SH-SY5Y (cell line): ENCODE data around the gene SNX9.

Source experiments
- GATA2 ChIP-seq: IDR thresholded peaks from 2 replicates; pipeline ENCODE4 v1.6.1; 2011; ENCODE audit warnings: mild to moderate bottlenecking, low read depth, low read length
- GATA3 ChIP-seq: IDR thresholded peaks from 2 replicates; pipeline ENCODE4 v1.6.1; 2011; ENCODE audit warnings: low read depth, mild to moderate bottlenecking, low read length, moderate library complexity

Gene SNX9

GRCh38 chr6:157982563-157983405 is 159.7 kb downstream of the SNX9 start:
- no peak for TF ChIP-seq GATA3
- no peak for TF ChIP-seq GATA2

DNA sequence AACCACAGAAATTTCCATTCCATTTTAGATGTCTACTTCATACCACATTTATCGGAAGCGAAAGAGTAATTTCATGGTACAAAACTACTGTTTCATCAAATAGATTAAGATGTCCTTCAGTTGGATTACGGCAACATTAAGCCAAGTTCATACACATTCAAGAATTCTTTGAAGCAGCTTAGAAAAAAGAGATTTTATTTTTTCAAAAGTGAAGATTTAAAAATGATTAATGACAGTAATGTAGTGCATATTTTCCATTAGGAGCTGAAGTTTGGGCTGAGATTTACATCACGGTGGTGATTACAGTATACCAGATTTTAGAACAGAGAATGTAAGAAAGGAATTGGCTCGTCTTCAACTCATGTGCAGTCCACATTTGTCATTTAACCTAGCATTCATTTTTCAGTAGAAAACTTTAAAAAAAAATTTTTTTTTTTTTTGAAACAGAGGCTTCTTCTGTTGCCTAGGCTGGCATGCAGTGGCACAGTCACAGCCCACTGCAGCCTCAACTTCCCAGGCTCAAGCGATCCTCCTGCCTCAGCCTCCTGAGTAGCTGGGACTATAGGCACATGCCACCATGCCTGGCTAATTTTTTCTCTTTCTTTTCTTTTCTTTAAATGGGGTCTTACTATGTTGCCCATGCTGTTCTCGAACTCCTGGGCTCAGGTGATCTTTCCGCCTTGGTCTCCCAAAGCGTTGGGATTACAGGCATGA is 160.5 kb downstream of the SNX9 start:
- TF ChIP-seq GATA2 (no peak), GATA3 (no peak)

GRCh38 chr6:157984128-157984527 is 161.1 kb downstream of the SNX9 start:
- TF ChIP-seq GATA2 = no peak

DNA sequence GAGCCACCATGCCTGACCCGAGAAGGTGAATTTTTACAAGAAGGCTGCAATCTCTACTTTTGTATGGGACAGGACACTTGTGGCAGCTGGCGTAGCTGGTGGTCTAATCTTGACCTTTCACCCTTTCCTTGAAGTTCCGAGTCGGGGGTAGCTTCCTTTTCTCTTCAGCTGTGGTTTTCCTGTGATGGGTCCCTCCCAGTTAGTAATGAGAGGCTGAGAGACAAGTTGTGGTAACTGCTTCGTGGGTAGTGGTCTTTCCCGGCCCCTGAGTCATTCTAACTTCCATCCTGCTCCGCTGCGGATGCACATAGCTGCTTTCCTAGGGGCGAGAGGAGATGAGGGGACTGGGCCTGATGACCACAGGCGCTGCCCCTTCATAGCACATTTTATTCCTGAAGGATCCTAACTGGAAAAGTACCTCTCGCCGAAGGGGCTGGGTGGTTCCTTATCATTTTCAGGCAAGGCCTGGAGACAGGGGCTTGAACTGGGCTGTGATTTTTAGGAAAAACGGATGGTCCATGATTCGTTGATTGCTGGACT is 161.7 kb downstream of the SNX9 start:
- TF ChIP-seq GATA3 = no peak

DNA sequence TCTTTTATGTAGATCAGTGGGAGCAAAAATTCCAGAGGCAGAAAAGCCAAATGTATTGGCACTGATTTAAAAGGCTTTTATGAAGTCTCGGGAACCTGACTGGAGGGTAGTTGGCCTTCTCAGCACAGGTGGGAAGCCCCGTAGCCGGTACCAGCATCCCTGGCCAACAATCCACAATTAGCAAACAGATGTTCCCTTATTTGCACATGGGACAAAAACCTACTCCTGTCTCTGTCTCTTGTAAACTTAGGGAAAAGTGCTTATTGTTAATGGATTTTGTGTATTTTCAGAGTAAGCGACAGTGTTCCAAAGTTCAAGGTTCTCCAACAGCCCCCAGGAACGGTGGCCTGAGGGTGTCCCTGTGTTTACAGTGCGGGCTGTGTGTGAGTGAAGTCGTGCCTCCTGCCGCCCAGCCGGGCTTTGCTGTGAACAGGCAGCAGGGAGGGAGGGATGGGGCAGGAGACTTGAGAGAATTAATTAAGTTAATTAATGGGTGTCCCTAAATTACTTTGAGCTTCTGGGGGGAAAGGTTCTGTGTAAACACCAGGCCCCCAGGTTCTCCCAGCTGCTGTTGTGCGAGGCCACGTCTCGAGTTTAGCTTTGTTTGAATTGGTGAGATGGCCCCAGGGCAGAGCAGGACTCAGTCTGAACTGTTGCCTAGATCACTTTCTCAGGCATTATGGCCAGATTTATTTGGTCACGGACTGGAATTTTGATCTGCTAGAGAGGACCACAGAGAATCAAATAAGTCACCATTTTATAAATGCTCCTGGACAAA is 162.5 kb downstream of the SNX9 start:
- TF ChIP-seq GATA3 = no peak
- TF ChIP-seq GATA2 = no peak

- TF ChIP-seq GATA3 (no peak), GATA2 (no peak)
Observed at GRCh38 chr6:157987788-157988699, 165.0 kb downstream of the SNX9 start.

DNA sequence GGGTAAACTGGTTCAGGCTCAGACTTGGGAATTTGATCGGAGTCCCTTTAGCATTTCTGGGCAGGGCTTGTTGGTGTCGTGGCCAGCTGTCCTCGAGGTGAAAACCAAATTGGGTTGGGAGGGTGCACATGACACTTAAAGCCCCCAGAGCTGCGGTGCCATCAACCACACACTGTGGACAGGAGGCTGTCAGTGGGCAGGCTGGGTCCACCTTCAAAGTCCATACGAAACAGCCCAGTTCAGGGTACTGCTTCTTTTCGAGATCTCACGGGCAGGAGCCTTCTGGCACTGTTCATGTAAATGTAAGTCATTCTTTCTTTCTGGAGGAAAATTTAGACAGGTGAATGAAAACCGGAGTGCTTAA is 165.6 kb downstream of the SNX9 start:
- TF ChIP-seq GATA3 = no peak
- no peak for TF ChIP-seq GATA2

DNA sequence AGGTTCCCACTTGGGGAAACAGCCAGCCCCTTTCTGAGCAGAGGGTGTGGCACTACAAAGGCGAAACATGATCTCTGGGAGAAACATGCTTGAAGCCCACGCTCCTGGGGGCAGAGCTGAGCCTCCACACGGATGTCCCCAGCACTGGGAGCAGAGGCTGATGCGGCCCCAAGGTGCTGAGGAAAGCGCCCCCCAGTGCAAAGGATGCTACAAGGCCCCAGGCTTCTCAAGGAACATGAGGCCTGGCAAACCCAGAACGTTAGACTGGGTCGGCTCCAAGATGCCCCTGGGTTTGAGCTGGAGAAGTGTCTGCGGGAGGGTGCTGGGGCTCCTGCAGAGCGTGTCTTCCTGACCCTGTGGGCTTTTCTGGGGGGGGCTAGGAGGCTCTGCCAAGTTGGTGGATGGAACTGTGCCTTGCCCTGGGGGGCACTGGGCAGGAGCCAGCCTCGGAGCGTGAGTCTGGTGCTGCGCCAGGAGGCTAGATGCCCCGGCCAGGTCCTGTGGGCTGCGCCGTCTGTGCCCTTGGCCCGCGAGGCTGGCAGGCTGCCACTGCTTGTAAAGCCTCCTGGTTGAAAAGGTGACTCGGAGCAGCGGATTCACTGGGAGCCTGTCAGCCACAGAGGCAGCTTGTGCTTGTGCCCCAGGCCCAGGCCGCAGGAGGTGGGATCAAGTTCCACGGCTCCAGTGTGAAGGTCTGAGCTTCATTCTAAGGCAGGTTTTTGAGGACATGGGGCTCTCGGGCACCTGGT is 166.7 kb downstream of the SNX9 start:
- TF ChIP-seq GATA3 (no peak), GATA2 (no peak)

GRCh38 chr6:157990321-157991066 is 167.4 kb downstream of the SNX9 start:
- no peak for TF ChIP-seq GATA2
- no peak for TF ChIP-seq GATA3

DNA sequence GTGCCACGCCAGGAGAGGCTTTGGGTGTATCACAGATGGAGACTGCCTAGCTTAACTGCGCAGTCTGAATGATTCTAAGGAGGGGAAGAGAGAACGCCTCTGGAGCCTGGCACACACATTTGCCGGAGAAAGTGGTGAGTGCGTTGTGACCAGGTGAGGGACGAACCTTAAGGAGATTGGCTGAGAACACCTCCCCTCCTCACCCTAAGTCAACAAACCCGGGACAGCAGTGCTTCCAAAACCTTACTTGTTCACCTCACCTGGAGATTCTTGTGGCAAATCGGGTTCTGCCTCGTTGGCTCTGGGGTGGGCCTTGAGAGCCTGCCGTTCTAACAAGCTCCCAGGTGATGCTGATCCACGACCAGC is 168.0 kb downstream of the SNX9 start:
- TF ChIP-seq GATA2 (no peak), GATA3 (no peak)

DNA sequence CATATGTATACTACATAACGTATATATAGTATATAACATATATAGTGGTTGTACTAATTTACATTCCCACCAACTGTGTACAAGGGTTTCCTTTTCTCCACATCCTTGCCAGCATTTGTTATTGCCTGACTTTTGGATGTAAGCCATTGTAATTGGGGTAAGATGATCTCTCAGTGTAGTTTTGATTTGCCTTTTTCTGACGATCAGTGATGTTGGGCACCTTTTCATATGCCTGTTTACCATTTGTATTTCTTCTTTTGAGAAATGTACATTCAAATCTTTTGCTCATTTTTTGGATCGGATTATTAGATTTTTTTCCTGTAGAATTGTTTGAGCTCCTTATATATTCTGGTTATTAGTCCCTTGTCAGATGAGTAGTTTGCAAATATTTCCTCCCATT is 170.0 kb downstream of the SNX9 start:
- TF ChIP-seq GATA2 (no peak), GATA3 (no peak)

- TF ChIP-seq GATA3 (no peak), GATA2 (no peak)
Observed at GRCh38 chr6:157994125-157994795, 171.2 kb downstream of the SNX9 start.
